IMR-90 (cell line): ENCODE measurements around the gene MSANTD1. TPM values are rescaled to one million over a fixed set of nuclear protein-coding genes. Genes with fewer than 3 reads are reported as not detected.

Experiments used
- ATAC-seq: fragments of 200-7000 bp; cut with Tn5 transposase; 2 replicates; pipeline ENCODE4 v1.9.1; 2020; ENCODE audit warnings: low read depth, mild to moderate bottlenecking, moderate library complexity
- BruUV-seq: library from RNA; stranded (reverse); fragments of 400-500 nt; replicated peaks from 2 replicates; lab custom pipeline; 2021; lab: Mats Ljungman, UMichigan
- CTCF ChIA-PET: fragments of 300-600 bp; formaldehyde crosslinking; extraction: SDS; loops from one replicate; lab custom pipeline; 2021; ENCODE audit warnings: antibody characterized with exemption; lab: Yijun Ruan, JAX
- POLR2A ChIA-PET: fragments of 300-600 bp; sonication (Branson Sonifier 250); formaldehyde crosslinking; loops from one replicate; lab custom pipeline; 2022; ENCODE audit warnings: antibody characterized with exemption; ENCODE audit not compliant: unreplicated experiment; lab: Charles Lee
- DNase-seq: peaks from one replicate; pipeline ENCODE4 v3.0.0; 2013
- H2AFZ ChIP-seq: replicated peaks from 2 replicates; pipeline ENCODE3; 2013; ENCODE audit warnings: low read length, mild to moderate bottlenecking; ENCODE audit not compliant: poor library complexity
- H2AK5ac ChIP-seq: 2 replicates; pipeline ENCODE4 v1.6.1; 2013; ENCODE audit warnings: low read depth, low read length, inconsistent platforms
- H2AK9ac ChIP-seq: replicated peaks from 2 replicates; pipeline ENCODE3; 2013; ENCODE audit warnings: mild to moderate bottlenecking, low read depth, low read length, moderate library complexity; ENCODE audit not compliant: poor library complexity
- H2BK120ac ChIP-seq: 2 replicates; pipeline ENCODE4 v1.6.1; 2013; ENCODE audit warnings: low read depth, low read length, inconsistent platforms
- H2BK15ac ChIP-seq: 3 replicates; pipeline ENCODE4 v1.6.1; 2013; ENCODE audit warnings: low read depth, low read length, inconsistent platforms
- H2BK20ac ChIP-seq: 2 replicates; pipeline ENCODE4 v1.6.1; 2013; ENCODE audit warnings: low read depth, mild to moderate bottlenecking, inconsistent platforms, low read length, moderate library complexity
- H2BK5ac ChIP-seq: 2 replicates; pipeline ENCODE4 v1.6.1; 2013; ENCODE audit warnings: mild to moderate bottlenecking, low read depth, low read length, inconsistent platforms; ENCODE audit not compliant: poor library complexity, severe bottlenecking
- H3K14ac ChIP-seq: replicated peaks from 2 replicates; pipeline ENCODE4 v1.6.1; 2013; ENCODE audit warnings: low read depth, low read length, inconsistent platforms
- H3K18ac ChIP-seq: 2 replicates; pipeline ENCODE4 v1.6.1; 2013; ENCODE audit warnings: low read depth, low read length, control low read depth
- H3K23ac ChIP-seq: 2 replicates; pipeline ENCODE4 v1.6.1; 2013; ENCODE audit warnings: low read depth, low read length, inconsistent platforms
- H3K27ac ChIP-seq: 2 replicates; pipeline ENCODE4 v1.5.1; 2013; ENCODE audit warnings: mild to moderate bottlenecking, control low read depth, low read length; ENCODE audit not compliant: insufficient read depth
- H3K27me3 ChIP-seq: 2 replicates; pipeline ENCODE4 v1.6.1; 2013; ENCODE audit warnings: low read length; ENCODE audit not compliant: control insufficient read depth, insufficient read depth
- H3K36me3 ChIP-seq: 2 replicates; pipeline ENCODE4 v1.6.1; 2013; ENCODE audit warnings: low read length, mixed read lengths; ENCODE audit not compliant: control insufficient read depth, insufficient read depth
- H3K4ac ChIP-seq: 2 replicates; pipeline ENCODE4 v1.6.1; 2013; ENCODE audit warnings: low read depth, low read length, inconsistent platforms
- H3K4me1 ChIP-seq: 2 replicates; pipeline ENCODE4 v1.6.1; 2013; ENCODE audit warnings: low read length, mixed read lengths; ENCODE audit not compliant: control insufficient read depth, insufficient read depth
- H3K4me2 ChIP-seq: 2 replicates; pipeline ENCODE4 v1.6.1; 2013; ENCODE audit warnings: low read depth, mild to moderate bottlenecking, control low read depth, low read length, moderate library complexity
- H3K4me3 ChIP-seq: 2 replicates; pipeline ENCODE4 v1.5.1; 2013; ENCODE audit warnings: low read depth, mild to moderate bottlenecking, control low read depth, low read length, moderate library complexity; ENCODE audit not compliant: insufficient read depth
- H3K56ac ChIP-seq: 2 replicates; pipeline ENCODE4 v1.6.1; 2013; ENCODE audit warnings: low read length, inconsistent platforms; ENCODE audit not compliant: insufficient read depth; ENCODE audit errors: extremely low read depth
- H3K79me1 ChIP-seq, 2 experiments: 2 replicates each; pipeline ENCODE4 v1.6.1; 2013; ENCODE audit warnings: low read length in 2 of 2, inconsistent platforms in 1 of 2, low read depth in 1 of 2
- H3K9ac ChIP-seq: 2 replicates; pipeline ENCODE4 v1.6.1; 2013; ENCODE audit warnings: low read depth, low read length, control low read depth
- H3K9me1 ChIP-seq: 2 replicates; pipeline ENCODE4 v1.6.1; 2013; ENCODE audit warnings: low read length, inconsistent platforms; ENCODE audit not compliant: insufficient read depth
- H3K9me3 ChIP-seq: 2 replicates; pipeline ENCODE4 v1.6.1; 2013; ENCODE audit warnings: low read length; ENCODE audit not compliant: control insufficient read depth, insufficient read depth
- H4K20me1 ChIP-seq: 2 replicates; pipeline ENCODE4 v1.6.1; 2013; ENCODE audit warnings: low read length, inconsistent platforms; ENCODE audit not compliant: insufficient read depth
- H4K5ac ChIP-seq: 2 replicates; pipeline ENCODE4 v1.6.1; 2013; ENCODE audit warnings: mild to moderate bottlenecking, low read depth, low read length, control low read depth
- H4K8ac ChIP-seq, 2 experiments: 2 replicates each; pipeline ENCODE4 v1.6.1; 2013; ENCODE audit warnings: low read depth in 2 of 2, low read length in 2 of 2, control low read depth in 1 of 2, inconsistent platforms in 1 of 2
- H4K91ac ChIP-seq: 2 replicates; pipeline ENCODE4 v1.6.1; 2013; ENCODE audit warnings: low read depth, low read length, inconsistent platforms; ENCODE audit not compliant: insufficient read depth
- MAFK ChIP-seq: IDR thresholded peaks from 2 replicates; pipeline ENCODE4 v1.6.1; 2012; ENCODE audit warnings: low read depth, low read length, improper control_type of control experiment
- MAZ ChIP-seq: IDR thresholded peaks from 2 replicates; pipeline ENCODE4 v1.6.1; 2012; ENCODE audit warnings: low read depth, mild to moderate bottlenecking, low read length, improper control_type of control experiment, moderate library complexity, borderline replicate concordance
- NFE2L2 ChIP-seq: fragments of 150-350 bp; IDR thresholded peaks from 2 replicates; pipeline ENCODE4 v1.6.1; 2016; ENCODE audit warnings: low read depth, mild to moderate bottlenecking, low read length
- RAD21 ChIP-seq: IDR thresholded peaks from 2 replicates; pipeline ENCODE4 v1.6.1; 2012; ENCODE audit warnings: low read length, improper control_type of control experiment
- WGBS, 2 experiments: methylation state at CpG; one replicate each; pipeline versions ENCODE4 v1.1.5 to v1.1.7; 2013; ENCODE audit warnings: missing lambda C conversion rate in 2 of 2; ENCODE audit not compliant: insufficient read length in 1 of 2; ENCODE audit errors: extremely low coverage in 2 of 2; 5-methylcytosine and 5-hydroxymethylcytosine counted together
- dilution Hi-C: fragments of 300-500 bp; cut with HindIII; formaldehyde crosslinking; loops from one replicate; pipeline ENCODE4 v1.14.3; 2018; ENCODE audit warnings: low sequenced_read_pairs; ENCODE audit not compliant: unreplicated experiment
- in situ Hi-C: fragments of 300-500 bp; cut with MboI; formaldehyde crosslinking; loops from 3 replicates; pipeline ENCODE4 v1.14.3; 2019; ENCODE audit warnings: low sequenced_read_pairs, inconsistent platforms, mixed read lengths
- intact Hi-C: fragments of 100-400 bp; cut with micrococcal nuclease; formaldehyde crosslinking; loops from 2 replicates; pipeline ENCODE4 v1.10.0; 2022
- polyA plus RNA-seq, 3 experiments: library from polyadenylated mRNA; depleted of rRNA; stranded (reverse); fragments of >200 nt; gene quantifications; 2 replicates each; pipeline ENCODE4 v1.2.3, GENCODE V29; 2012; ENCODE audit warnings: low replicate concordance in 1 of 3
- total RNA-seq: library from RNA; depleted of rRNA; stranded (reverse); fragments of >200 nt; gene quantifications from 2 replicates; pipeline ENCODE4 v1.2.3, GENCODE V29; 2012

The MSANTD1 gene
- total and polyA plus RNA-seq, 2 of the 4 experiments (the other 2 are of a cell fraction): under 0.01 to 0.07 TPM

DNA sequence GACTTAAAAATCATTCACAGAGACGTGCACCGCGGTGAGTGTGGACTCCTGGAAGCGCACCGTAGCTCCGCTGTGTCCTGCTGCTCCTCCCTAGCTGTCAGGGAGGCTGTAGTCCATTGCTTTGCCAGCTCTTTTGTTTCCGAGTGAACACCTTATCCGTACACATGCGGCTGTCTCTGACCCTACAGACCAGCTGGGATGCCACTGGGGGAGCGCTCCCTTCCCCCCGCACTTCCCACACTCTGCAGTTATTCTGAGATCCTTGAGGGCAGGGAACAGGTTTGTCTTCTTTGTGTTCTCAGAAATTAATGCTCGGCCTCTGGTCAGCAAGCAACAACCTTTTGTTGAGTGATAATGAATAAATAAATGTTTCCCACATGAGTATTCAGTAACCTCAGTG lies 33.7 kb upstream of the MSANTD1 start:
- TF ChIP-seq NFE2L2 (no peak), MAFK (no peak), RAD21 (no peak), MAZ (no peak)
- Histone ChIP-seq H3K9me3 (no peaks in the 10 kb centered on the region), H3K9me1 (peaks cover 2% of the 10 kb centered on the region), H3K23ac (no peak overlapping the region), H2BK5ac (no peak overlapping the region), H3K4me2 (no peak overlapping the region), H3K9ac (no peak overlapping the region), H3K4me3 (no peak overlapping the region), H2BK15ac (no peak overlapping the region), H3K36me3 (peaks cover 57% of the 10 kb centered on the region), H2BK20ac (no peak overlapping the region), H4K8ac (no peak overlapping the region), H2AK5ac (no peak overlapping the region), H3K4me1 (no peaks in the 10 kb centered on the region), H3K56ac (no peak overlapping the region), H2AK9ac (no peak overlapping the region), H3K4ac (no peak overlapping the region), H3K18ac (no peak overlapping the region), H3K79me1 (no peaks in the 10 kb centered on the region), H4K91ac (no peak overlapping the region), H2BK120ac (no peak overlapping the region), H3K27me3 (no peaks in the 10 kb centered on the region), H4K5ac (no peak overlapping the region), H3K14ac (no peak overlapping the region), H2AFZ (no peak overlapping the region), H3K27ac (no peak overlapping the region), H4K20me1 (no peaks in the 10 kb centered on the region)
- BruUV-seq: no TSS peak
- dilution Hi-C loops (no loop called here), in situ Hi-C loops (no loop called here), intact Hi-C loops (no loop called here)
- DNase-seq (no peak), ATAC-seq (no peak)
- WGBS, 2 experiments: 96% methylated on average over 6 of the region's 12 CpGs; no CpG with 5 or more reads in 1 of the 2 experiments
- ChIA-PET POLR2A (no interaction called here), CTCF (interaction anchor here (1.1 kb wide), 1 partner anchor 28 kb away, joined by 3 read pairs; no protein-coding TSS in a partner anchor)
